H9 (cell line): ENCODE data around the gene CEP112. TPM values are rescaled to one million over a fixed set of nuclear protein-coding genes. Genes with fewer than 3 reads are reported as not detected.

Experiments
- DNase-seq: peaks from one replicate; pipeline ENCODE4 v3.0.0-alpha.2; 2017
- H2AFZ ChIP-seq: one replicate; pipeline ENCODE4 v1.6.1; 2013; ENCODE audit warnings: mild to moderate bottlenecking, low read length, control low read depth, moderate library complexity
- H2AK5ac ChIP-seq: 2 replicates; pipeline ENCODE4 v1.6.1; 2013; ENCODE audit warnings: low read length, control low read depth, mixed read lengths; ENCODE audit not compliant: insufficient read length
- H2BK120ac ChIP-seq: one replicate; pipeline ENCODE4 v1.6.1; 2013; ENCODE audit warnings: low read depth, mild to moderate bottlenecking, low read length, control low read depth, inconsistent platforms; ENCODE audit not compliant: poor library complexity, severe bottlenecking
- H2BK12ac ChIP-seq: 2 replicates; pipeline ENCODE4 v1.6.1; 2013; ENCODE audit warnings: low read length, control low read depth, mixed read lengths, low read depth; ENCODE audit not compliant: insufficient read length
- H2BK15ac ChIP-seq: 2 replicates; pipeline ENCODE4 v1.6.1; 2013; ENCODE audit warnings: low read depth, low read length, control low read depth
- H2BK20ac ChIP-seq: one replicate; pipeline ENCODE4 v1.6.1; 2013; ENCODE audit warnings: low read depth, mild to moderate bottlenecking, low read length, control low read depth, inconsistent platforms; ENCODE audit not compliant: poor library complexity, severe bottlenecking
- H2BK5ac ChIP-seq: 2 replicates; pipeline ENCODE4 v1.6.1; 2013; ENCODE audit warnings: low read length, control low read depth, mixed read lengths; ENCODE audit not compliant: insufficient read length
- H3K14ac ChIP-seq: 2 replicates; pipeline ENCODE4 v1.6.1; 2013; ENCODE audit warnings: low read length, control low read depth; ENCODE audit not compliant: insufficient read depth
- H3K18ac ChIP-seq: 2 replicates; pipeline ENCODE4 v1.6.1; 2013; ENCODE audit warnings: low read depth, mild to moderate bottlenecking, mixed read lengths, low read length, control low read depth; ENCODE audit not compliant: insufficient read length
- H3K23ac ChIP-seq: 2 replicates; pipeline ENCODE4 v1.6.1; 2013; ENCODE audit warnings: low read length, control low read depth, mixed read lengths, low read depth; ENCODE audit not compliant: insufficient read length
- H3K23me2 ChIP-seq: 2 replicates; pipeline ENCODE4 v1.6.1; 2013; ENCODE audit warnings: low read depth, mild to moderate bottlenecking, mixed read lengths, low read length, control low read depth; ENCODE audit not compliant: insufficient read length, poor library complexity, severe bottlenecking
- H3K27ac ChIP-seq: 2 replicates; pipeline ENCODE4 v1.5.1; 2013; ENCODE audit warnings: low read length, control low read depth, mixed read lengths, low read depth; ENCODE audit not compliant: insufficient read length
- H3K27me3 ChIP-seq: 2 replicates; pipeline ENCODE4 v1.6.1; 2013; ENCODE audit warnings: low read length, control low read depth, inconsistent platforms; ENCODE audit not compliant: insufficient read depth
- H3K4ac ChIP-seq: 2 replicates; pipeline ENCODE4 v1.6.1; 2013; ENCODE audit warnings: low read depth, mild to moderate bottlenecking, control low read depth, inconsistent platforms, low read length, moderate library complexity
- H3K4me1 ChIP-seq: 2 replicates; pipeline ENCODE4 v1.6.1; 2013; ENCODE audit warnings: low read length, control low read depth, inconsistent platforms; ENCODE audit not compliant: insufficient read depth
- H3K4me2 ChIP-seq: 2 replicates; pipeline ENCODE4 v1.6.1; 2013; ENCODE audit warnings: low read length, control low read depth, mixed read lengths; ENCODE audit not compliant: insufficient read length, insufficient read depth
- H3K56ac ChIP-seq: 2 replicates; pipeline ENCODE4 v1.6.1; 2013; ENCODE audit warnings: low read depth, mild to moderate bottlenecking, mixed read lengths, low read length, control low read depth; ENCODE audit not compliant: insufficient read length
- H3K79me1 ChIP-seq: 2 replicates; pipeline ENCODE4 v1.6.1; 2013; ENCODE audit warnings: low read depth, mild to moderate bottlenecking, moderate library complexity, low read length, control low read depth, inconsistent platforms; ENCODE audit not compliant: insufficient read depth, poor library complexity, severe bottlenecking
- H3K79me2 ChIP-seq: 2 replicates; pipeline ENCODE4 v1.6.1; 2013; ENCODE audit warnings: low read length, control low read depth, inconsistent platforms; ENCODE audit not compliant: insufficient read depth
- H3K9ac ChIP-seq: 2 replicates; pipeline ENCODE4 v1.6.1; 2013; ENCODE audit warnings: low read length, control low read depth, mixed read lengths; ENCODE audit not compliant: insufficient read length; ENCODE audit errors: extremely low read depth
- H3K9me3 ChIP-seq: one replicate; pipeline ENCODE4 v1.6.1; 2013; ENCODE audit warnings: low read depth, low read length, inconsistent platforms; ENCODE audit not compliant: control insufficient read depth
- H3T11ph ChIP-seq: one replicate; pipeline ENCODE4 v1.6.1; 2013; ENCODE audit warnings: mild to moderate bottlenecking, low read length, control low read depth, inconsistent platforms
- H4K20me1 ChIP-seq: one replicate; pipeline ENCODE4 v1.6.1; 2013; ENCODE audit not compliant: control insufficient read depth, insufficient read length, insufficient read depth
- H4K5ac ChIP-seq: 2 replicates; pipeline ENCODE4 v1.6.1; 2013; ENCODE audit warnings: low read depth, mild to moderate bottlenecking, mixed read lengths, low read length, control low read depth; ENCODE audit not compliant: insufficient read length
- H4K8ac ChIP-seq: replicated peaks from 2 replicates; pipeline ENCODE4 v1.6.1; 2013; ENCODE audit warnings: low read length, control low read depth, mixed read lengths, low read depth; ENCODE audit not compliant: insufficient read length
- H4K91ac ChIP-seq: 2 replicates; pipeline ENCODE4 v1.6.1; 2013; ENCODE audit warnings: low read depth, mild to moderate bottlenecking, moderate library complexity, mixed read lengths, low read length, control low read depth; ENCODE audit not compliant: insufficient read length
- H3K27ac Mint-ChIP-seq, 3 experiments: 2 replicates in 2 of 3; 3 replicates in 1 of 3; pipeline ENCODE4 v1.8.0; 2020 to 2021; ENCODE audit warnings: mixed read lengths in 3 of 3, mild to moderate bottlenecking in 1 of 3, moderate library complexity in 1 of 3
- H3K27me3 Mint-ChIP-seq: 2 replicates; pipeline ENCODE4 v1.8.0; 2021; ENCODE audit warnings: low read depth, mild to moderate bottlenecking, moderate library complexity, mixed read lengths
- H3K36me3 Mint-ChIP-seq, 3 experiments: 2 replicates in 2 of 3; 3 replicates in 1 of 3; pipeline ENCODE4 v1.8.0; 2020 to 2021; ENCODE audit warnings: low read depth in 3 of 3, mixed read lengths in 3 of 3; ENCODE audit not compliant: insufficient read depth in 1 of 3
- H3K4me1 Mint-ChIP-seq, 2 experiments: 2 replicates each; pipeline ENCODE4 v1.8.0; 2020; ENCODE audit warnings: mixed read lengths in 2 of 2
- H3K4me3 Mint-ChIP-seq, 2 experiments: 2 replicates in 1 of 2; 3 replicates in 1 of 2; pipeline ENCODE4 v1.8.0; 2020 to 2021; ENCODE audit warnings: mild to moderate bottlenecking in 2 of 2, mixed read lengths in 2 of 2, moderate library complexity in 1 of 2
- H3K9me3 Mint-ChIP-seq, 2 experiments: 2 replicates in 1 of 2; 3 replicates in 1 of 2; pipeline ENCODE4 v1.8.0; 2020; ENCODE audit warnings: mild to moderate bottlenecking in 2 of 2, mixed read lengths in 2 of 2, moderate library complexity in 1 of 2
- CTCF ChIP-seq: fragments of 200-600 bp; sonication (generic); conservative IDR thresholded peaks from 3 replicates; pipeline ENCODE4 v1.8.0; 2021; ENCODE audit warnings: antibody characterized with exemption, mild to moderate bottlenecking
- WGBS: extraction: QIAGEN DNeasy Blood & Tissue Kit; methylation state at CpG from one replicate; pipeline ENCODE4 v1.1.7; 2013; ENCODE audit warnings: missing lambda C conversion rate, low lambda C conversion rate, mixed read lengths; ENCODE audit not compliant: insufficient read length; ENCODE audit errors: extremely low coverage; 5-methylcytosine and 5-hydroxymethylcytosine counted together
- total RNA-seq: library from RNA; stranded (reverse); gene quantifications from 2 replicates; pipeline ENCODE4 v1.2.1, GENCODE V29; 2021

CEP112 gene
- total RNA-seq, 1 experiment from 2014 or later, result 5.4 TPM

- no peak overlapping the region for H4K91ac ChIP-seq
- no peaks in the 10 kb centered on the region for H3K23me2 ChIP-seq
- no peak overlapping the region for H2BK120ac ChIP-seq
- Mint-ChIP-seq H3K27ac (no peak overlapping the region), H3K9me3 (no peaks in the 10 kb centered on the region; a peak in 1 of 5 replicates), H3K4me1 (peaks cover 23 to 29% of the 10 kb centered on the region in 2 experiments), H3K4me3 (no peak overlapping the region; a peak in 1 of 5 replicates), H3K36me3 (no peaks in the 10 kb centered on the region; a peak in 1 of 7 replicates), H3K27me3 (no peaks in the 10 kb centered on the region)
- DNase-seq, result no peak
- no peaks in the 10 kb centered on the region for H3K79me1 ChIP-seq
- no peaks in the 10 kb centered on the region for H3K9me3 ChIP-seq
- no peak overlapping the region for H3K18ac ChIP-seq
- H3T11ph ChIP-seq, result no peak overlapping the region
- H4K20me1 ChIP-seq, result no peaks in the 10 kb centered on the region
- H4K8ac ChIP-seq, result no peak overlapping the region
- H2BK15ac ChIP-seq, result no peak overlapping the region
- H3K56ac ChIP-seq, result no peak overlapping the region
- H3K9ac ChIP-seq, result no peak overlapping the region
- no peaks in the 10 kb centered on the region for H3K4me1 ChIP-seq
- no peak overlapping the region for H3K4me2 ChIP-seq
- no peaks in the 10 kb centered on the region for H3K27me3 ChIP-seq
- no peaks in the 10 kb centered on the region for H3K79me2 ChIP-seq
- H3K14ac ChIP-seq, result no peak overlapping the region
- no CpG with 5 or more reads among the region's 1 CpG for WGBS
- TF ChIP-seq CTCF, result no peak
- H2BK12ac ChIP-seq, result no peak overlapping the region
- no peak overlapping the region for H2BK5ac ChIP-seq
- H3K23ac ChIP-seq, result no peak overlapping the region
- no peak overlapping the region for H2AFZ ChIP-seq
- no peak overlapping the region for H3K4ac ChIP-seq
- H4K5ac ChIP-seq, result no peak overlapping the region
- no peak overlapping the region for H2BK20ac ChIP-seq
- no peak overlapping the region for H3K27ac ChIP-seq
- H2AK5ac ChIP-seq, result no peak overlapping the region
These were observed 525.0 kb downstream of the CEP112 start for GRCh38 chr17:65666876-65667321.
